BE2C (cell line): ENCODE results near the gene PAX7.

Source experiments
- DNase-seq: peaks from one replicate; pipeline ENCODE4 v3.0.0-alpha.2; 2020
- H3K27me3 ChIP-seq: fragments of 250-450 bp; sonication (Bioruptor Pico); 2 replicates; pipeline ENCODE4 v1.5.1; 2020; ENCODE audit warnings: mild to moderate bottlenecking
- H3K36me3 ChIP-seq: fragments of 250-450 bp; sonication (Bioruptor Pico); 2 replicates; pipeline ENCODE4 v1.5.1; 2020; ENCODE audit warnings: mild to moderate bottlenecking
- H3K4me1 ChIP-seq: fragments of 250-450 bp; sonication (Bioruptor Pico); 2 replicates; pipeline ENCODE4 v1.5.1; 2020
- H3K4me3 ChIP-seq: 2 replicates; pipeline ENCODE4 v1.5.1; 2011; ENCODE audit warnings: low read depth, low read length
- H3K9me3 ChIP-seq: fragments of 250-450 bp; sonication (Bioruptor Pico); 2 replicates; pipeline ENCODE4 v1.5.1; 2020
- TF ChIP-seq, protein P1 (sequence below): IDR thresholded peaks from 2 replicates; pipeline ENCODE4 v1.5.1; 2012; ENCODE audit warnings: mild to moderate bottlenecking, low read depth, low read length

Gene PAX7

GRCh38 chr1:18639368-18640055 lies 8.9 kb downstream of the PAX7 start:
- no peak for DNase-seq
- Histone ChIP-seq H3K4me1 (no peaks in the 10 kb centered on the region), H3K27me3 (peaks cover 87% of the 10 kb centered on the region), H3K4me3 (no peak overlapping the region), H3K36me3 (no peaks in the 10 kb centered on the region), H3K9me3 (no peaks in the 10 kb centered on the region)
- TF ChIP-seq, protein P1, sequence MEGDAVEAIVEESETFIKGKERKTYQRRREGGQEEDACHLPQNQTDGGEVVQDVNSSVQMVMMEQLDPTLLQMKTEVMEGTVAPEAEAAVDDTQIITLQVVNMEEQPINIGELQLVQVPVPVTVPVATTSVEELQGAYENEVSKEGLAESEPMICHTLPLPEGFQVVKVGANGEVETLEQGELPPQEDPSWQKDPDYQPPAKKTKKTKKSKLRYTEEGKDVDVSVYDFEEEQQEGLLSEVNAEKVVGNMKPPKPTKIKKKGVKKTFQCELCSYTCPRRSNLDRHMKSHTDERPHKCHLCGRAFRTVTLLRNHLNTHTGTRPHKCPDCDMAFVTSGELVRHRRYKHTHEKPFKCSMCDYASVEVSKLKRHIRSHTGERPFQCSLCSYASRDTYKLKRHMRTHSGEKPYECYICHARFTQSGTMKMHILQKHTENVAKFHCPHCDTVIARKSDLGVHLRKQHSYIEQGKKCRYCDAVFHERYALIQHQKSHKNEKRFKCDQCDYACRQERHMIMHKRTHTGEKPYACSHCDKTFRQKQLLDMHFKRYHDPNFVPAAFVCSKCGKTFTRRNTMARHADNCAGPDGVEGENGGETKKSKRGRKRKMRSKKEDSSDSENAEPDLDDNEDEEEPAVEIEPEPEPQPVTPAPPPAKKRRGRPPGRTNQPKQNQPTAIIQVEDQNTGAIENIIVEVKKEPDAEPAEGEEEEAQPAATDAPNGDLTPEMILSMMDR, result no peak

GRCh38 chr1:18640228-18641004 lies 9.8 kb downstream of the PAX7 start:
- Histone ChIP-seq H3K4me1 (no peaks in the 10 kb centered on the region), H3K27me3 (peaks cover 87% of the 10 kb centered on the region), H3K4me3 (no peak overlapping the region), H3K36me3 (no peaks in the 10 kb centered on the region), H3K9me3 (no peaks in the 10 kb centered on the region)
- DNase-seq, result no peak
- TF ChIP-seq, protein P1, result no peak

DNA sequence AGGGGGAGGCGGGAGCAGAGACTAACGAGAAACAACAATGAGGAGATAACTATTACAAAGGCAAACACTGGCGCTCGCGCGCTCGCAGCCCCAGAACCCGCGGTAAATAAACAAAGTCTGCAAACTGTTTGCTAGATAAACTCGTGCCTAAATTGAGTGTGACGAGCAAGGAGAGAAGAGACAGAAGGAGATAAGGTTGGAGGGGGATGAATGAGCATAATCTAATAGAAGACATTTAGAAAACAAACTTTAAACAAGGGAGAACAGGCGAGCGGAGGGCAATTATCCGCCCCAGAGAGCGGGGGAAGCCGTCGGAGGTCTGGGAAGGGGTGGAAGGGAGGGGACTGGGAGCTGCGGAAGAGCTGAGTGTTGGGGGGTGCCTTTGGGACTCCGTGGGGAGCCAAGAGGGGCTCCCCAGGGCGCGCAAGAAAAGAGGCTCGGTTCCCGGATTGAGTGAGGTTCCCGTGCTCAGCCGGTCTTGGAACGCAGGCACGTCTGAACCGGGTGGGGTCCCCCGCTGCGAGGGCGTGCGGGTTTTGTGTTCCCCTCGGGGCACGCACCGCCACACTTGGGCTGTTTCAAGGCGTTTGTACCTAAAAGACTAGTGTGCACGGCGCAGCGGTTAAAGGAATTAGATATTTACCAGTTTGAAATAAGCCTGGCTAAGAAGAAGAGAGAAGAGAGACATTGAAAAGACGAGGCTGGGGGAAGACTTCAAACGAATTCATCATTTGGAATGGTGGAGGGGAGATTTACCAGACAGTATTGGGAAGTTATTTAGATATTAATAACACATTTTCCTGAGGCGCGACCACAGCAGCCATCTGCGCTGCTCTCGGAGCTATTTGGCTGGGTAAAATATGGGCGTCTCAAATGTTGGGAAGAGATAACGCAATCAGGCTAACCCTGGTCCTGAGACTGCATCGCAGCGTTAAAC lies 10.6 kb downstream of the PAX7 start:
- peaks cover 87% of the 10 kb centered on the region for H3K27me3 ChIP-seq

GRCh38 chr1:18642278-18643095 lies 11.8 kb downstream of the PAX7 start:
- no peaks in the 10 kb centered on the region for H3K4me1 ChIP-seq

More for the DNA sequence above, 10.6 kb downstream of the PAX7 start:
- Histone ChIP-seq H3K9me3 (no peaks in the 10 kb centered on the region), H3K36me3 (no peaks in the 10 kb centered on the region), H3K4me3 (no peak overlapping the region), H3K4me1 (no peaks in the 10 kb centered on the region)
- no peak for DNase-seq
- TF ChIP-seq, protein P1, result no peak

More at GRCh38 chr1:18642278-18643095, 11.8 kb downstream of the PAX7 start:
- Histone ChIP-seq H3K4me3 (no peak overlapping the region), H3K36me3 (no peaks in the 10 kb centered on the region), H3K9me3 (no peaks in the 10 kb centered on the region), H3K27me3 (peaks cover 80% of the 10 kb centered on the region)
- DNase-seq, result no peak
- TF ChIP-seq, protein P1, result no peak
